WTC11 (cell line): ENCODE results near the gene DSTN. TPM values are rescaled to one million over a fixed set of nuclear protein-coding genes. Genes with fewer than 3 reads are reported as not detected.

Experiments used
- ATAC-seq: fragments of 200-7000 bp; cut with Tn5 transposase; 2 replicates; pipeline ENCODE4 v1.10.0; 2021; ENCODE audit warnings: mild to moderate bottlenecking, moderate library complexity
- CTCF ChIA-PET: fragments of 300-600 bp; sonication (Branson Sonifier 250); formaldehyde crosslinking; loops from one replicate; lab custom pipeline; 2021; ENCODE audit warnings: antibody characterized with exemption; lab: Charles Lee
- POLR2A ChIA-PET: fragments of 350-600 bp; sonication (Branson Sonifier 250); formaldehyde crosslinking; loops from one replicate; lab custom pipeline; 2021; ENCODE audit warnings: antibody characterized with exemption; lab: Charles Lee
- DNase-seq: peaks from one replicate; pipeline ENCODE4 v3.0.0; 2021; ENCODE audit warnings: low spot score
- H3K27ac Mint-ChIP-seq: 2 replicates; pipeline ENCODE4 v1.8.0; 2021; ENCODE audit warnings: mixed read lengths
- H3K27me3 Mint-ChIP-seq: 2 replicates; pipeline ENCODE4 v1.8.0; 2021; ENCODE audit warnings: low read depth, mild to moderate bottlenecking, moderate library complexity, mixed read lengths
- H3K36me3 Mint-ChIP-seq: 2 replicates; pipeline ENCODE4 v1.8.0; 2021; ENCODE audit warnings: mixed read lengths
- H3K4me1 Mint-ChIP-seq: 2 replicates; pipeline ENCODE4 v1.8.0; 2022; ENCODE audit warnings: mixed read lengths
- H3K4me3 Mint-ChIP-seq: 2 replicates; pipeline ENCODE4 v1.8.0; 2021; ENCODE audit warnings: mild to moderate bottlenecking, moderate library complexity, mixed read lengths
- H3K9me3 Mint-ChIP-seq: 2 replicates; pipeline ENCODE4 v1.8.0; 2021; ENCODE audit warnings: mixed read lengths
- ATF1 ChIP-seq: sonication (generic); formaldehyde crosslinking; IDR thresholded peaks from 2 replicates; pipeline ENCODE4 v1.8.1; 2023; ENCODE audit warnings: mild to moderate bottlenecking, moderate library complexity, missing genetic modification reagents
- CBFB ChIP-seq: sonication (generic); formaldehyde crosslinking; IDR thresholded peaks from 2 replicates; pipeline ENCODE4 v1.8.1; 2022; ENCODE audit warnings: mild to moderate bottlenecking, low read depth, missing genetic modification reagents
- CREM ChIP-seq: sonication (generic); formaldehyde crosslinking; IDR thresholded peaks from 2 replicates; pipeline ENCODE4 v1.8.1; 2022; ENCODE audit warnings: mild to moderate bottlenecking, missing genetic modification reagents, moderate library complexity
- EMX1 ChIP-seq: fragments of 250-450 bp; sonication (Bioruptor Pico); IDR thresholded peaks from 2 replicates; pipeline ENCODE4 v1.8.0; 2021; ENCODE audit warnings: mild to moderate bottlenecking
- ERG ChIP-seq: fragments of 250-450 bp; sonication (Bioruptor Pico); IDR thresholded peaks from 2 replicates; pipeline ENCODE4 v1.8.0; 2021; ENCODE audit warnings: mild to moderate bottlenecking
- ETV6 ChIP-seq: sonication (generic); formaldehyde crosslinking; IDR thresholded peaks from 2 replicates; pipeline ENCODE4 v1.8.1; 2022; ENCODE audit warnings: mild to moderate bottlenecking, missing genetic modification reagents
- GRHL2 ChIP-seq: fragments of 250-450 bp; sonication (Bioruptor Pico); IDR thresholded peaks from 2 replicates; pipeline ENCODE4 v1.8.0; 2022; ENCODE audit warnings: mild to moderate bottlenecking, moderate library complexity; ENCODE audit not compliant: insufficient replicate concordance, severe bottlenecking
- HMGA2 ChIP-seq: fragments of 250-450 bp; sonication (Bioruptor Pico); IDR thresholded peaks from 2 replicates; pipeline ENCODE4 v1.4.0; 2021; ENCODE audit warnings: mild to moderate bottlenecking, moderate library complexity
- IRF2 ChIP-seq: sonication (generic); formaldehyde crosslinking; IDR thresholded peaks from 2 replicates; pipeline ENCODE4 v1.8.0; 2022; ENCODE audit warnings: low read depth, missing genetic modification reagents, borderline replicate concordance
- KAT7 ChIP-seq: sonication (generic); formaldehyde crosslinking; IDR thresholded peaks from 2 replicates; pipeline ENCODE4 v1.8.1; 2023; ENCODE audit warnings: missing genetic modification reagents, mild to moderate bottlenecking, borderline replicate concordance
- MYBL2 ChIP-seq: sonication (generic); formaldehyde crosslinking; IDR thresholded peaks from 2 replicates; pipeline ENCODE4 v1.8.1; 2023; ENCODE audit warnings: mild to moderate bottlenecking, moderate library complexity, missing genetic modification reagents
- NFYB ChIP-seq: sonication (generic); formaldehyde crosslinking; conservative IDR thresholded peaks from 2 replicates; pipeline ENCODE4 v1.8.0; 2022; ENCODE audit warnings: low read depth, missing genetic modification reagents
- NR1H2 ChIP-seq: sonication (generic); formaldehyde crosslinking; IDR thresholded peaks from 2 replicates; pipeline ENCODE4 v1.9.0; 2021; ENCODE audit warnings: mild to moderate bottlenecking, moderate library complexity, missing genetic modification reagents
- NR3C1 ChIP-seq: sonication (generic); formaldehyde crosslinking; conservative IDR thresholded peaks from 2 replicates; pipeline ENCODE4 v1.8.1; 2023; ENCODE audit warnings: low read depth, mild to moderate bottlenecking, missing genetic modification reagents
- RORB ChIP-seq: fragments of 250-450 bp; sonication (Bioruptor Pico); IDR thresholded peaks from 2 replicates; pipeline ENCODE4 v1.9.0; 2021; ENCODE audit warnings: mild to moderate bottlenecking
- SMAD3 ChIP-seq: sonication (generic); formaldehyde crosslinking; IDR thresholded peaks from 2 replicates; pipeline ENCODE4 v1.8.0; 2022; ENCODE audit warnings: missing genetic modification reagents, mild to moderate bottlenecking, borderline replicate concordance
- TEAD4 ChIP-seq: sonication (generic); formaldehyde crosslinking; IDR thresholded peaks from 2 replicates; pipeline ENCODE4 v1.8.0; 2022; ENCODE audit warnings: mild to moderate bottlenecking, missing genetic modification reagents
- TP53 ChIP-seq: sonication (generic); formaldehyde crosslinking; IDR thresholded peaks from 2 replicates; pipeline ENCODE4 v1.8.1; 2023; ENCODE audit warnings: mild to moderate bottlenecking, missing genetic modification reagents
- ZBTB21 ChIP-seq: sonication (generic); formaldehyde crosslinking; IDR thresholded peaks from 2 replicates; pipeline ENCODE4 v1.8.1; 2023; ENCODE audit warnings: mild to moderate bottlenecking, missing genetic modification reagents, borderline replicate concordance
- ZNF232 ChIP-seq: sonication (generic); formaldehyde crosslinking; IDR thresholded peaks from 2 replicates; pipeline ENCODE4 v1.8.0; 2022; ENCODE audit warnings: mild to moderate bottlenecking, missing genetic modification reagents
- ZNF317 ChIP-seq: sonication (generic); formaldehyde crosslinking; IDR thresholded peaks from 2 replicates; pipeline ENCODE4 v1.8.1; 2023; ENCODE audit warnings: low read depth, mild to moderate bottlenecking, moderate library complexity, missing genetic modification reagents, borderline replicate concordance
- ZNF396 ChIP-seq: fragments of 250-450 bp; sonication (Bioruptor Pico); IDR thresholded peaks from 2 replicates; pipeline ENCODE4 v1.8.0; 2021; ENCODE audit warnings: mild to moderate bottlenecking, moderate library complexity, borderline replicate concordance
- ZNF425 ChIP-seq: fragments of 250-450 bp; sonication (Bioruptor Pico); conservative IDR thresholded peaks from 2 replicates; pipeline ENCODE4 v1.9.0; 2021; ENCODE audit warnings: mild to moderate bottlenecking
- total RNA-seq: library from RNA; stranded (reverse); gene quantifications from 3 replicates; pipeline ENCODE4 v1.2.3, GENCODE V29; 2021
- TF ChIP-seq, protein P1 (sequence below): sonication (generic); formaldehyde crosslinking; IDR thresholded peaks from 2 replicates; pipeline ENCODE4 v1.8.1; 2023; ENCODE audit warnings: mild to moderate bottlenecking, missing genetic modification reagents
- TF ChIP-seq, protein P2 (sequence below): fragments of 250-450 bp; sonication (Bioruptor Pico); IDR thresholded peaks from 2 replicates; pipeline ENCODE4 v2.1.2; 2022; ENCODE audit warnings: mild to moderate bottlenecking, moderate library complexity
- TF ChIP-seq, protein P3 (sequence below): sonication (generic); formaldehyde crosslinking; IDR thresholded peaks from 2 replicates; pipeline ENCODE4 v1.8.1; 2022; ENCODE audit warnings: low read depth, missing genetic modification reagents, borderline replicate concordance

DSTN gene
- total RNA-seq, 1 experiment from 2014 or later, result 153 TPM

DNA sequence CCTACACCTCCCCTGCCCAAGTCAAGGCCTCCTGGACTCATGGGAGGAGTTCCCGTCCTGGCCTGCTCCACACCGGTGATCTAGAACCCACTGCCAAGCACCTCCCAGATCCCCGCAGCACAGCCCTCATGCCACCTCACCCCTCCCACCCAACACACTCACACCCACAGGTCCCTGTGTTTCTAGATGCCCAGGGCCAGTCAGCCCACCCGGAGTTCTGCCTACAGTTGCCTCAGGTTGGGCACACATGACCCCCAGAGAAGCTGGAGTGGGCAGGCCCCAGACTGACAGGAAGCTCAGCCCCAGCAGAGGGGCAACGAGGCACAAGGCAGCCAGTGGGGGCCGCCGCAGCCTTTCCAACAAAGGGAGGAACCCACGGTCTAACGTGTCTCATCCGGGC lies 82.5 kb downstream of the DSTN start (continued):
- TF ChIP-seq ZNF232 (CRISPR knock-in tag) (no peak), ZNF396 (no peak), KAT7 (no peak), ATF1 (CRISPR knock-in tag) (no peak), SMAD3 (CRISPR knock-in tag) (no peak), ZNF317 (CRISPR knock-in tag) (no peak), NR1H2 (CRISPR knock-in tag) (no peak)
- TF ChIP-seq, protein P1, sequence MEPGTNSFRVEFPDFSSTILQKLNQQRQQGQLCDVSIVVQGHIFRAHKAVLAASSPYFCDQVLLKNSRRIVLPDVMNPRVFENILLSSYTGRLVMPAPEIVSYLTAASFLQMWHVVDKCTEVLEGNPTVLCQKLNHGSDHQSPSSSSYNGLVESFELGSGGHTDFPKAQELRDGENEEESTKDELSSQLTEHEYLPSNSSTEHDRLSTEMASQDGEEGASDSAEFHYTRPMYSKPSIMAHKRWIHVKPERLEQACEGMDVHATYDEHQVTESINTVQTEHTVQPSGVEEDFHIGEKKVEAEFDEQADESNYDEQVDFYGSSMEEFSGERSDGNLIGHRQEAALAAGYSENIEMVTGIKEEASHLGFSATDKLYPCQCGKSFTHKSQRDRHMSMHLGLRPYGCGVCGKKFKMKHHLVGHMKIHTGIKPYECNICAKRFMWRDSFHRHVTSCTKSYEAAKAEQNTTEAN (CRISPR knock-in tag), result no peak

DNA sequence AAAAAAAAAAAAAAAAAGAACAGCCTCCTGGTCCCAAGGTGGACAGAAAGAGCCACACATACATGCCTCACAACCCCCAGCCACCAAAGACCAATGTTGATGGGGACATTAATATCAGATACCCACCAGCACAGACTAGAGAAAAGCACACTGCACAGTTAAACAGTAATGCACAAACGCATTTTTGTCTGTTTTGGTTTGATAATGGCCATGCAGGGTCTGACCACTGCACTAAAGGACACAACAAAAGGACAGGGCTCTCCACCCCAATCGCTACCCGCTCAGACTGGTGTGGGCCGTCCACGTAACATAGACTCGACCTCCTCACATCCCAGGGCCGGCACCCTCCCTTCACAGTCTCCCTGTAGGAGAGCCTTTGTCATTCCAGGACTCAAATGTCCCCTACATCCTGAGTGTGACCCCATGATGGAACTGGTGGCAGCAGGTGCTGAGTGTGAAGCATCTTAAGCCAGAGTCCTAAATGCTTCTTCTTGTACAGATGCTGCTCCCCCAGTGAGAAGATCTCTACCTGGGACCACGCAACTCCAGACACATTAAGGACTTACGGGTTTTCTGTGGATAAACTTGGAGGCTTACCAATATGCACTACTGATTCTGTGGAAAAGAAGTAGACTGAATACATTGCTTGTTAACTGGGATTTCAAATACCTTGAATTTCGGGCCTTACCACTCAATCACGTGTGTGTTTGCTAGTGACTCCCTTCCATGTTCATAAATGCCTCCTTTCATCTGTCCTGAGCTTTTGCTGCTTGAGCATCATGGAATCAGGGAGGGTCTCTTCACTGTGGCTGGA lies 84.2 kb downstream of the DSTN start:
- peaks cover 33% of the 10 kb centered on the region for H3K36me3 Mint-ChIP-seq
- TF ChIP-seq RORB (CRISPR knock-in tag), result no peak
- TF ChIP-seq IRF2 (CRISPR knock-in tag), result no peak
- TF ChIP-seq NFYB (CRISPR knock-in tag), result no peak
- TF ChIP-seq HMGA2 (CRISPR knock-in tag), result no peak
- no peak for TF ChIP-seq ERG (CRISPR knock-in tag)
- no peak for TF ChIP-seq TEAD4 (CRISPR knock-in tag)
- no peak for TF ChIP-seq NR3C1 (CRISPR knock-in tag)
- no peak for TF ChIP-seq CBFB (CRISPR knock-in tag)
- TF ChIP-seq ETV6 (CRISPR knock-in tag), result no peak
- no peak for TF ChIP-seq MYBL2 (CRISPR knock-in tag)
- TF ChIP-seq TP53 (CRISPR knock-in tag), result no peak
- no peak for TF ChIP-seq GRHL2 (CRISPR knock-in tag)
- TF ChIP-seq ZNF425, result no peak
- TF ChIP-seq ZBTB21 (CRISPR knock-in tag), result no peak
- TF ChIP-seq, protein P2, sequence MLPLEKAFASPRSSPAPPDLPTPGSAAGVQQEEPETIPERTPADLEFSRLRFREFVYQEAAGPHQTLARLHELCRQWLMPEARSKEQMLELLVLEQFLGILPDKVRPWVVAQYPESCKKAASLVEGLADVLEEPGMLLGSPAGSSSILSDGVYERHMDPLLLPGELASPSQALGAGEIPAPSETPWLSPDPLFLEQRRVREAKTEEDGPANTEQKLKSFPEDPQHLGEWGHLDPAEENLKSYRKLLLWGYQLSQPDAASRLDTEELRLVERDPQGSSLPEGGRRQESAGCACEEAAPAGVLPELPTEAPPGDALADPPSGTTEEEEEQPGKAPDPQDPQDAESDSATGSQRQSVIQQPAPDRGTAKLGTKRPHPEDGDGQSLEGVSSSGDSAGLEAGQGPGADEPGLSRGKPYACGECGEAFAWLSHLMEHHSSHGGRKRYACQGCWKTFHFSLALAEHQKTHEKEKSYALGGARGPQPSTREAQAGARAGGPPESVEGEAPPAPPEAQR (CRISPR knock-in tag), result no peak
- no peak for TF ChIP-seq CREM (CRISPR knock-in tag)
- TF ChIP-seq, protein P3, sequence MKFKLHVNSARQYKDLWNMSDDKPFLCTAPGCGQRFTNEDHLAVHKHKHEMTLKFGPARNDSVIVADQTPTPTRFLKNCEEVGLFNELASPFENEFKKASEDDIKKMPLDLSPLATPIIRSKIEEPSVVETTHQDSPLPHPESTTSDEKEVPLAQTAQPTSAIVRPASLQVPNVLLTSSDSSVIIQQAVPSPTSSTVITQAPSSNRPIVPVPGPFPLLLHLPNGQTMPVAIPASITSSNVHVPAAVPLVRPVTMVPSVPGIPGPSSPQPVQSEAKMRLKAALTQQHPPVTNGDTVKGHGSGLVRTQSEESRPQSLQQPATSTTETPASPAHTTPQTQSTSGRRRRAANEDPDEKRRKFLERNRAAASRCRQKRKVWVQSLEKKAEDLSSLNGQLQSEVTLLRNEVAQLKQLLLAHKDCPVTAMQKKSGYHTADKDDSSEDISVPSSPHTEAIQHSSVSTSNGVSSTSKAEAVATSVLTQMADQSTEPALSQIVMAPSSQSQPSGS (CRISPR knock-in tag), result no peak
- TF ChIP-seq EMX1 (CRISPR knock-in tag), result no peak
- TF ChIP-seq, all 79 proteins: peak for 0
- Mint-ChIP-seq H3K4me3 (no peak overlapping the region), H3K27me3 (no peaks in the 10 kb centered on the region), H3K4me1 (peaks cover 66% of the 10 kb centered on the region), H3K27ac (peak overlapping the region; percentile 82), H3K9me3 (peaks cover 8% of the 10 kb centered on the region)
- DNase-seq (no peak), ATAC-seq (no peak)
- ChIA-PET CTCF (interaction anchor here (0.7 to 3.3 kb wide), 19 partner anchors 8 to 463 kb away, joined by 3 to 24 read pairs (median 4); partner anchors contain the start of genes DSTN and RRBP1), POLR2A (no interaction called here)
